Mammary epithelial cell (primary cell): Measurements from ENCODE around the gene SORCS1.

Experiments
- EZH2 ChIP-seq: IDR thresholded peaks from 2 replicates; pipeline ENCODE4 v1.6.1; 2012; ENCODE audit warnings: low read length, inconsistent platforms, borderline replicate concordance
- TF ChIP-seq, protein P1 (sequence below), 2 donors: IDR thresholded peaks in 1 of 2; conservative IDR thresholded peaks in 1 of 2; 2 replicates each; pipeline ENCODE4 v1.5.1; 2011 to 2012; ENCODE audit warnings: inconsistent platforms in 2 of 2, low read length in 2 of 2, mild to moderate bottlenecking in 2 of 2, control low read depth in 1 of 2, low read depth in 1 of 2; ENCODE audit not compliant: insufficient read depth in 1 of 2; ENCODE audit errors: extremely low read depth in 1 of 2

DNA sequence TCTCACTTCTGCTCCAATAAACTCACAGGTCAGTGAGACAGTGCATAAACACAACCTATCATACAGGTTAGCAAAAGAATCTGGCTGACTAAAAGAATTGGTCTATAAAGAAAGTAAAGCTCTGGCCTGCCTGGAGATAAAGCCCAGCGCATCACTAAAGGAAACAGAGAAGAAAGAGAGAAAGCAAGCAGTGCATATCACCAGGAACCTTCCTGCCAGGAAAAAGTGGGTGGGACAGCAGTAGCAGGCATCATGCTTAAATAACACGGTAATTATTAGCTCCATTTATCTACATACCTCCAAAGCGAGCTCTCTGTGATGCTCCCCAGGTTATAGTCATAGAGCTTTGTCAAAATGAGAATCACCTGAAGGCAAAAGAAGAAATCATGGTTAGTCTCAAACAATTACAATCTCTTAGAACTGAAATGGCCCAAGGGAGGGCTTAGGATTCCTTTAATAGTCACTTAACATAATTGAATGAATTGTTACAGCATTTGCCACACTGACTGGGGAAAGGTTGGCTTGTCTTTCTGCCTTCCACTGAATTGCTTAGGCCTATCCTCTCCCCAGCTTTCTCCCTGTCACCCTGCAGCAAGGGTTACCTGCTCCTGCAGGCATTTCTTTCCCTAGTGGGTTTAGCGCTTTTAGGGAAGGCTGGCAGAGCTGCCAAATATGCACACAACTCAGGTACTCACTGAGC lies 208.1 kb downstream of the SORCS1 start:
- TF ChIP-seq, protein P1, sequence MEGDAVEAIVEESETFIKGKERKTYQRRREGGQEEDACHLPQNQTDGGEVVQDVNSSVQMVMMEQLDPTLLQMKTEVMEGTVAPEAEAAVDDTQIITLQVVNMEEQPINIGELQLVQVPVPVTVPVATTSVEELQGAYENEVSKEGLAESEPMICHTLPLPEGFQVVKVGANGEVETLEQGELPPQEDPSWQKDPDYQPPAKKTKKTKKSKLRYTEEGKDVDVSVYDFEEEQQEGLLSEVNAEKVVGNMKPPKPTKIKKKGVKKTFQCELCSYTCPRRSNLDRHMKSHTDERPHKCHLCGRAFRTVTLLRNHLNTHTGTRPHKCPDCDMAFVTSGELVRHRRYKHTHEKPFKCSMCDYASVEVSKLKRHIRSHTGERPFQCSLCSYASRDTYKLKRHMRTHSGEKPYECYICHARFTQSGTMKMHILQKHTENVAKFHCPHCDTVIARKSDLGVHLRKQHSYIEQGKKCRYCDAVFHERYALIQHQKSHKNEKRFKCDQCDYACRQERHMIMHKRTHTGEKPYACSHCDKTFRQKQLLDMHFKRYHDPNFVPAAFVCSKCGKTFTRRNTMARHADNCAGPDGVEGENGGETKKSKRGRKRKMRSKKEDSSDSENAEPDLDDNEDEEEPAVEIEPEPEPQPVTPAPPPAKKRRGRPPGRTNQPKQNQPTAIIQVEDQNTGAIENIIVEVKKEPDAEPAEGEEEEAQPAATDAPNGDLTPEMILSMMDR (conservative IDR thresholded peaks at IDR 0.05 in 1 of 2, IDR thresholded peaks at IDR 0.05 in 1 of 2; ENCODE audit: extremely low read depth in 1 of 2, insufficient read depth in 1 of 2, low read depth in 1 of 2, low read length in 2 of 2) = no peak
- TF ChIP-seq EZH2 = no peak
